Keratinocyte (primary cell): ENCODE data around the gene FAM229A. TPM values are rescaled to one million over a fixed set of nuclear protein-coding genes. Genes with fewer than 3 reads are reported as not detected.

Experiments
- DNase-seq: peaks from one replicate; pipeline ENCODE4 v3.0.0-alpha.2; 2011; ENCODE audit warnings: low read depth, missing footprints, low spot score
- FAIRE-seq: peaks from 2 replicates; lab custom pipeline; 2011; peaks lifted over from hg19 to GRCh38; lab: Jason Lieb, UNC
- H2AFZ ChIP-seq: 2 replicates; pipeline ENCODE4 v1.6.0; 2012; ENCODE audit warnings: low read length, control low read depth, inconsistent platforms; ENCODE audit not compliant: control insufficient read depth
- H3K27ac ChIP-seq: 2 replicates; pipeline ENCODE4 v1.5.1; 2011; ENCODE audit warnings: low read length; ENCODE audit not compliant: control insufficient read depth, insufficient read depth
- H3K27me3 ChIP-seq: 3 replicates; pipeline ENCODE4 v1.6.0; 2011; ENCODE audit warnings: low read length; ENCODE audit not compliant: control insufficient read depth, insufficient read depth; ENCODE audit errors: extremely low read depth
- H3K36me3 ChIP-seq, 2 experiments: 2 replicates in 1 of 2; 3 replicates in 1 of 2; pipeline ENCODE4 v1.5.1; 2011; ENCODE audit warnings: low read length in 2 of 2, mild to moderate bottlenecking in 1 of 2; ENCODE audit not compliant: control insufficient read depth in 2 of 2, insufficient read depth in 2 of 2; ENCODE audit errors: extremely low read depth in 1 of 2
- H3K4me1 ChIP-seq: 3 replicates; pipeline ENCODE4 v1.5.1; 2011; ENCODE audit warnings: low read length; ENCODE audit not compliant: control insufficient read depth, insufficient read depth; ENCODE audit errors: extremely low read depth
- H3K4me2 ChIP-seq: 3 replicates; pipeline ENCODE4 v1.6.0; 2011; ENCODE audit warnings: low read depth, low read length; ENCODE audit not compliant: control insufficient read depth, insufficient read depth; ENCODE audit errors: extremely low read depth
- H3K4me3 ChIP-seq, 3 experiments: fragments of 200-600 bp in 1 of 3; sonication (generic) in 1 of 3; 2 replicates in 2 of 3; 3 replicates in 1 of 3; pipeline ENCODE4 v1.5.1; 2011 to 2016; ENCODE audit warnings: low read length in 3 of 3, mild to moderate bottlenecking in 3 of 3, control low read depth in 2 of 3, inconsistent platforms in 1 of 3, low read depth in 1 of 3, mixed read lengths in 1 of 3, mixed run types in 1 of 3, moderate library complexity in 1 of 3; ENCODE audit not compliant: control insufficient read depth in 2 of 3, insufficient read depth in 2 of 3; ENCODE audit errors: extremely low read depth in 1 of 3
- H3K79me2 ChIP-seq: 2 replicates; pipeline ENCODE4 v1.6.0; 2012; ENCODE audit warnings: low read length; ENCODE audit not compliant: control insufficient read depth, insufficient read depth
- H3K9ac ChIP-seq: 3 replicates; pipeline ENCODE4 v1.6.0; 2011; ENCODE audit warnings: low read length; ENCODE audit not compliant: control insufficient read depth, insufficient read depth; ENCODE audit errors: extremely low read depth
- H3K9me1 ChIP-seq: 3 replicates; pipeline ENCODE4 v1.6.0; 2011; ENCODE audit warnings: low read length; ENCODE audit not compliant: control insufficient read depth, insufficient read depth; ENCODE audit errors: extremely low read depth
- H3K9me3 ChIP-seq: 2 replicates; pipeline ENCODE4 v1.5.1; 2012; ENCODE audit warnings: low read depth, low read length; ENCODE audit not compliant: control insufficient read depth
- H4K20me1 ChIP-seq: 3 replicates; pipeline ENCODE4 v1.6.0; 2011; ENCODE audit warnings: low read length; ENCODE audit not compliant: control insufficient read depth, insufficient read depth; ENCODE audit errors: extremely low read depth
- CTCF ChIP-seq, 3 experiments: IDR thresholded peaks in 1 of 3; conservative IDR thresholded peaks in 1 of 3; optimal IDR thresholded peaks in 1 of 3; 2 replicates in 2 of 3; 3 replicates in 1 of 3; pipeline versions ENCODE3 to v1.5.1; 2011; ENCODE audit warnings: low read length in 3 of 3, mild to moderate bottlenecking in 3 of 3, moderate library complexity in 2 of 3, control low read depth in 1 of 3, inconsistent platforms in 1 of 3; ENCODE audit not compliant: insufficient read depth in 2 of 3; ENCODE audit errors: extremely low read depth in 1 of 3
- EZH2 ChIP-seq: IDR thresholded peaks from one replicate; pipeline ENCODE4 v1.6.1; 2012; ENCODE audit warnings: inconsistent platforms, mild to moderate bottlenecking, low read length, moderate library complexity
- dilution Hi-C: fragments of 300-500 bp; cut with MboI; formaldehyde crosslinking; loops from one replicate; pipeline ENCODE4 v1.7.0; 2020; ENCODE audit warnings: low sequenced_read_pairs; ENCODE audit not compliant: extremely low pct_ligation_motif_present
- polyA plus RNA-seq, 5 experiments: library from polyadenylated mRNA; depleted of rRNA in 3 of 5; stranded (reverse) in 3 of 5; stranded (forward) in 1 of 5; unstranded in 1 of 5; fragments of >200 nt; gene quantifications; 1 replicate in 1 of 5; 2 replicates in 3 of 5; 3 replicates in 1 of 5; pipeline versions ENCODE4 v1.2.1 to v1.2.3, GENCODE V29; 2011 to 2012; ENCODE audit warnings: missing spikeins in 2 of 5, low read depth in 1 of 5, low replicate concordance in 1 of 5

Gene FAM229A
- polyA plus RNA-seq, 1 donor (not counting 4 experiments of a cell fraction or from before 2014, with no cell fraction given), result 1.1 TPM

- FAIRE-seq (no peak), DNase-seq (no peak)
- Histone ChIP-seq H3K27ac (no peak overlapping the region), H3K79me2 (no peaks in the 10 kb centered on the region), H3K4me2 (no peak overlapping the region), H3K4me1 (peaks cover 21% of the 10 kb centered on the region), H3K9ac (no peak overlapping the region), H3K27me3 (no peaks in the 10 kb centered on the region), H3K9me3 (no peaks in the 10 kb centered on the region), H3K9me1 (no peaks in the 10 kb centered on the region), H3K36me3 (peaks cover 0 to 4% of the 10 kb centered on the region in 2 experiments), H3K4me3 (no peak overlapping the region), H4K20me1 (no peaks in the 10 kb centered on the region), H2AFZ (no peak overlapping the region)
- dilution Hi-C loops, result no loop called here
- TF ChIP-seq CTCF (optimal IDR thresholded peaks at IDR 0.05 in 1 of 3, IDR thresholded peaks at IDR 0.05 in 1 of 3, conservative IDR thresholded peaks at IDR 0.05 in 1 of 3; ENCODE audit: extremely low read depth in 1 of 3, insufficient read depth in 2 of 3, low read length in 3 of 3) (no peak), EZH2 (no peak)
These were observed 8.3 kb downstream of the FAM229A start for GRCh38 chr1:32353886-32354570.

GRCh38 chr1:32353431-32353830 is 8.9 kb downstream of the FAM229A start:
- no peaks in the 10 kb centered on the region for H3K9me3 ChIP-seq
- H3K27me3 ChIP-seq, result no peaks in the 10 kb centered on the region
- TF ChIP-seq EZH2 (no peak), CTCF (optimal IDR thresholded peaks at IDR 0.05 in 1 of 3, IDR thresholded peaks at IDR 0.05 in 1 of 3, conservative IDR thresholded peaks at IDR 0.05 in 1 of 3; ENCODE audit: extremely low read depth in 1 of 3, insufficient read depth in 2 of 3, low read length in 3 of 3) (no peak)
- H3K36me3 ChIP-seq, result peaks cover 0 to 4% of the 10 kb centered on the region in 2 experiments
- no peaks in the 10 kb centered on the region for H3K9me1 ChIP-seq
- no peaks in the 10 kb centered on the region for H3K79me2 ChIP-seq
- no peaks in the 10 kb centered on the region for H4K20me1 ChIP-seq
- DNase-seq (no peak), FAIRE-seq (no peak)
- no peak overlapping the region for H3K9ac ChIP-seq
- no peak overlapping the region for H3K4me3 ChIP-seq
- peaks cover 21% of the 10 kb centered on the region for H3K4me1 ChIP-seq
- H3K4me2 ChIP-seq, result peak overlapping the region; percentile 22
- dilution Hi-C loops, result no loop called here
- no peak overlapping the region for H3K27ac ChIP-seq
- H2AFZ ChIP-seq, result no peak overlapping the region
